Measurements from ENCODE around the gene PRKCH.
A peak's percentile ranks its signal among the peaks of the same experiment; 100 is the strongest.

Gene PRKCH

DNA sequence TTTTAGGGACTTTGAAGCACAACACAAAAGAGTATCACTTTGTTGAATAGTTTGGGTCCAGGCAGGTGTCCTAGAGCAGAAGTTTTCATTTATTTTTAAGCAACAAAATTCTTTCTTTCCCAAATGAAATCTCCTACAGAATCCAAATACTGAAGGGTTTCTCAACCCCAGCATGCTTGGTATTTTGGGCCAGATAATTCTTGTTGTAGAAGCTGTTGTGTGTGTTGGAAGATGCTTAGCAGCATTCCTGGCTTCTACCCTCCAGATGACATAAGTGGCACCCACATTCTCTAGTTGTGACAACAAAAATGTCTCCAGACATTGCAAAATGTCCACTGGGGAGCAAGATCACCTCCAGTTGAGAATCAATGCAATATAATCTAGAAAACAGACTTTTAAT, 97.8 kb downstream of the PRKCH start:
- no peak overlapping the region for H2BK5ac ChIP-seq (ENCODE audit: low read depth, low read length, poor library complexity, severe bottlenecking)
- no peak overlapping the region for H4K91ac ChIP-seq (ENCODE audit: low read length)
- no peak overlapping the region for H3K4ac ChIP-seq (ENCODE audit: low read depth in 1 of 2, low read length in 2 of 2)
- H4K8ac ChIP-seq (ENCODE audit: low read length) = no peak overlapping the region
- H3K14ac ChIP-seq (ENCODE audit: low read length in 2 of 2) = no peak overlapping the region
- H3K23ac ChIP-seq (ENCODE audit: low read length in 2 of 2) = no peak overlapping the region
- H2BK15ac ChIP-seq (ENCODE audit: low read depth, poor library complexity, severe bottlenecking) = no peak overlapping the region
- no peak overlapping the region for H3K27ac ChIP-seq (ENCODE audit: low read length, poor library complexity, severe bottlenecking)
- no peak overlapping the region for H3K4me3 ChIP-seq (ENCODE audit: insufficient read depth in 1 of 2, low read depth in 1 of 2, low read length in 2 of 2)
- H3K4me2 ChIP-seq (ENCODE audit: low read length, poor library complexity, severe bottlenecking) = no peak overlapping the region
- no peak overlapping the region for H2BK120ac ChIP-seq (ENCODE audit: low read depth, low read length)
- H3K36me3 ChIP-seq (ENCODE audit: control insufficient read depth in 1 of 2, insufficient read depth in 2 of 2, low read depth in 1 of 2, low read length in 2 of 2) = no peaks in the 10 kb centered on the region
- no peak overlapping the region for H2AK5ac ChIP-seq (ENCODE audit: low read length, severe bottlenecking)
- H3K9ac ChIP-seq (ENCODE audit: low read length) = no peak overlapping the region
- DNase-seq = no peak
- no peak overlapping the region for H2AFZ ChIP-seq (ENCODE audit: low read depth, low read length)
- peaks cover 4% of the 10 kb centered on the region for H3K4me1 ChIP-seq (ENCODE audit: control insufficient read depth, insufficient read depth, low read depth, low read length)
- peaks cover 0 to 22% of the 10 kb centered on the region in 2 experiments for H3K27me3 ChIP-seq (ENCODE audit: control insufficient read depth in 1 of 2, insufficient read depth in 1 of 2, low read length in 2 of 2)
- no peak overlapping the region for H3K18ac ChIP-seq (ENCODE audit: low read depth in 1 of 2, low read length in 2 of 2)
- no peaks in the 10 kb centered on the region for H3K79me1 ChIP-seq (replicated peaks; ENCODE audit: low read length, poor library complexity, severe bottlenecking)
- no peak overlapping the region for H2BK12ac ChIP-seq (ENCODE audit: low read length in 2 of 2)
- no peaks in the 10 kb centered on the region for H3K9me3 ChIP-seq (ENCODE audit: control insufficient read depth, low read length)

DNA sequence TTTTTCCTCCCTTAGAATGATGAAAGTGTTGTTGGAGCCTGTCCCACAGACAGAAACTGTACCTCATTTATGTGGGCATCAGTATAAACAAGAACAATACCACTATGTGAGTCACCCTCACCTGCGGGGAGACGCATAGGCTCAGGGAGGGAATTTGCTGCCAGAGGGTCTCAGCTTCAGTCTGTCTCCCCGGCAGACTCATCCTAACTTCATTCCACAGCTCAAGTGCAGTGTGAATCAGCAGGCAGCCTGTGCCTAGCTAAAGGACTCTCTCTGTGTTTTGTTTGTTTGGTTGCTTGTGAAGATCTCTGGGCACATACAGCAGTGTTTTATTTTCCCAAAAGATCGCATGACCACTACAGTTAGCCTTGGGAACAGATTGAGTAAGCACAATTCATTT, 98.9 kb downstream of the PRKCH start:
- peaks cover 4% of the 10 kb centered on the region for H3K4me1 ChIP-seq (ENCODE audit: control insufficient read depth, insufficient read depth, low read depth, low read length)
- H3K9me3 ChIP-seq (ENCODE audit: control insufficient read depth, low read length) = no peaks in the 10 kb centered on the region
- H3K14ac ChIP-seq (ENCODE audit: low read length in 2 of 2) = no peak overlapping the region
- H3K4ac ChIP-seq (ENCODE audit: low read depth in 1 of 2, low read length in 2 of 2) = no peak overlapping the region
- no peak for DNase-seq
- WGBS = 58% methylated on average over 4 of the region's 4 CpGs
- no peak overlapping the region for H3K18ac ChIP-seq (ENCODE audit: low read depth in 1 of 2, low read length in 2 of 2)
- no peaks in the 10 kb centered on the region for H3K36me3 ChIP-seq (ENCODE audit: control insufficient read depth in 1 of 2, insufficient read depth in 2 of 2, low read depth in 1 of 2, low read length in 2 of 2)
- no peak overlapping the region for H3K4me2 ChIP-seq (ENCODE audit: low read length, poor library complexity, severe bottlenecking)
- no peak overlapping the region for H2AFZ ChIP-seq (ENCODE audit: low read depth, low read length)
- no peak overlapping the region for H3K27ac ChIP-seq (ENCODE audit: low read length, poor library complexity, severe bottlenecking)
- no peak overlapping the region for H4K8ac ChIP-seq (ENCODE audit: low read length)
- peaks cover 0 to 14% of the 10 kb centered on the region in 2 experiments for H3K27me3 ChIP-seq (ENCODE audit: control insufficient read depth in 1 of 2, insufficient read depth in 1 of 2, low read length in 2 of 2)
- H2BK12ac ChIP-seq (ENCODE audit: low read length in 2 of 2) = no peak overlapping the region
- no peak overlapping the region for H2AK5ac ChIP-seq (ENCODE audit: low read length, severe bottlenecking)
- no peak overlapping the region for H3K4me3 ChIP-seq (ENCODE audit: insufficient read depth in 1 of 2, low read depth in 1 of 2, low read length in 2 of 2)
- H3K79me1 ChIP-seq (replicated peaks; ENCODE audit: low read length, poor library complexity, severe bottlenecking) = no peaks in the 10 kb centered on the region
- H2BK5ac ChIP-seq (ENCODE audit: low read depth, low read length, poor library complexity, severe bottlenecking) = no peak overlapping the region
- peak overlapping the region; percentile 47 for H4K91ac ChIP-seq (ENCODE audit: low read length)
- no peak overlapping the region for H2BK15ac ChIP-seq (ENCODE audit: low read depth, poor library complexity, severe bottlenecking)
- H3K23ac ChIP-seq (ENCODE audit: low read length in 2 of 2) = no peak overlapping the region
- no peak overlapping the region for H3K9ac ChIP-seq (ENCODE audit: low read length)
- H2BK120ac ChIP-seq (ENCODE audit: low read depth, low read length) = no peak overlapping the region

DNA sequence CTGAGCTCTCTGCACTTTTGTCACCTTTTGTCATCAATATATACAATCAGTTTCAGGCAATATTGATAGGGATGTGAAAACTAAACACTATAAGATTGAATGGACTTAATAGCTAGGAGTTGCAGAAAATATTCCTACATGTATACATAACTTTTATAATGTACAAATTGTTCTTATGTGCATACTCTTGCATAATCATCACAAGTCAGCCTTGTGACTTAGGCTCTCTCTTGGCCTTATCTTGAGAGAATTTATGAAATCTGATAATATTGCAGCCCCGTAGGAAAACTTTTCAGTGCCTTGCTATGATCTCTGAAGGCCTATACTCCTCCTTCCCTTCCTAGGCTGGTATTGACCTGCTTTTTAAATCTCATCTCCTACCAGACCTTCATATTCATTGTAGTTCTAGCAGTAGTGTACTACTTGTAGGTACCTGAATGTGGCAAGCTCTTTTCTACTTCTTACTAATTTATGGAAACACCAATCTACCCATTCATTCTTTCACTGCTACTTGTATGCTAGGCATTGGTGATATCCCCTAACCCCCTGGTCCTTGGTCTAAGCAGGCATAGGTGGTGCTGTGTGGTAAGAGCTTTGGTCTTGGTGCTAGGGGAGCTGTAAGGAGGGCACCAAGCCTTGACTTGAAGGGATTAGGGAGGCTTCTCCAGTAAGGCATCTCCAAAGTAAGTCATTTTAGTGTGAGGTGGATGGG, 100.0 kb downstream of the PRKCH start:
- Histone ChIP-seq H2BK15ac (ENCODE audit: low read depth, poor library complexity, severe bottlenecking) (no peak overlapping the region), H3K4me1 (ENCODE audit: control insufficient read depth, insufficient read depth, low read depth, low read length) (peaks cover 4% of the 10 kb centered on the region), H2BK120ac (ENCODE audit: low read depth, low read length) (no peak overlapping the region), H3K14ac (ENCODE audit: low read length in 2 of 2) (no peak overlapping the region), H3K36me3 (ENCODE audit: control insufficient read depth in 1 of 2, insufficient read depth in 2 of 2, low read depth in 1 of 2, low read length in 2 of 2) (no peaks in the 10 kb centered on the region), H3K27me3 (ENCODE audit: control insufficient read depth in 1 of 2, insufficient read depth in 1 of 2, low read length in 2 of 2) (peaks cover 0 to 14% of the 10 kb centered on the region in 2 experiments), H3K23ac (ENCODE audit: low read length in 2 of 2) (no peak overlapping the region), H3K4ac (ENCODE audit: low read depth in 1 of 2, low read length in 2 of 2) (no peak overlapping the region), H2AFZ (ENCODE audit: low read depth, low read length) (no peak overlapping the region), H4K91ac (ENCODE audit: low read length) (no peak overlapping the region), H3K4me2 (ENCODE audit: low read length, poor library complexity, severe bottlenecking) (no peak overlapping the region), H4K8ac (ENCODE audit: low read length) (no peak overlapping the region), H2AK5ac (ENCODE audit: low read length, severe bottlenecking) (no peak overlapping the region), H2BK5ac (ENCODE audit: low read depth, low read length, poor library complexity, severe bottlenecking) (no peak overlapping the region), H3K9ac (ENCODE audit: low read length) (no peak overlapping the region), H3K4me3 (ENCODE audit: insufficient read depth in 1 of 2, low read depth in 1 of 2, low read length in 2 of 2) (no peak overlapping the region), H3K27ac (ENCODE audit: low read length, poor library complexity, severe bottlenecking) (no peak overlapping the region), H3K9me3 (ENCODE audit: control insufficient read depth, low read length) (no peaks in the 10 kb centered on the region), H3K79me1 (replicated peaks; ENCODE audit: low read length, poor library complexity, severe bottlenecking) (no peaks in the 10 kb centered on the region), H3K18ac (ENCODE audit: low read depth in 1 of 2, low read length in 2 of 2) (no peak overlapping the region), H2BK12ac (ENCODE audit: low read length in 2 of 2) (no peak overlapping the region)
- no peak for DNase-seq
- WGBS = 67% methylated on average over 1 of the region's 1 CpG

DNA sequence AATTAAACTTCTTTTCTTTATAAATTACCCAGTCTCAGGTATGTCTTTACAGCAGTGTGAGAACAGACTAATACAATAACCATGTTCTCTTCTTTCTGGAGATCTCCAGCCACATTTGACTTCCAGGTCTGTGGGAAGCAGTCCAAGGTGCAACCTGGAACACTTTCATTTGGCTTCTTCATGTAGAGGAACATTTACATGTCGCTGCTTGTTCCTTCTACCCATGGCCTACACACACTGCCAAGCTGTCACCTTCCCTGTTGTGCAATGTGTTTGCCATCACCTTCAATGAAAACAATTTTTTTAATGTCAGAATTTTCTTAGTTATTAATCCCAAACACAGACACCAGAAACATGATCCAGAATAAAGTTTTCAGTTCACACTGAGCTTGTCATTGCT, 104.7 kb downstream of the PRKCH start:
- no peak overlapping the region for H3K9ac ChIP-seq (ENCODE audit: low read length)
- H4K8ac ChIP-seq (ENCODE audit: low read length) = no peak overlapping the region
- no peak overlapping the region for H3K4me3 ChIP-seq (ENCODE audit: insufficient read depth in 1 of 2, low read depth in 1 of 2, low read length in 2 of 2)
- H4K91ac ChIP-seq (ENCODE audit: low read length) = no peak overlapping the region
- peaks cover 0 to 9% of the 10 kb centered on the region in 2 experiments for H3K27me3 ChIP-seq (ENCODE audit: control insufficient read depth in 1 of 2, insufficient read depth in 1 of 2, low read length in 2 of 2)
- H3K4me2 ChIP-seq (ENCODE audit: low read length, poor library complexity, severe bottlenecking) = no peak overlapping the region
- H2BK5ac ChIP-seq (ENCODE audit: low read depth, low read length, poor library complexity, severe bottlenecking) = no peak overlapping the region
- H3K14ac ChIP-seq (ENCODE audit: low read length in 2 of 2) = no peak overlapping the region
- no peak for DNase-seq
- no peaks in the 10 kb centered on the region for H3K79me1 ChIP-seq (replicated peaks; ENCODE audit: low read length, poor library complexity, severe bottlenecking)
- H3K27ac ChIP-seq (ENCODE audit: low read length, poor library complexity, severe bottlenecking) = no peak overlapping the region
- no peak overlapping the region for H3K18ac ChIP-seq (ENCODE audit: low read depth in 1 of 2, low read length in 2 of 2)
- H3K36me3 ChIP-seq (ENCODE audit: control insufficient read depth in 1 of 2, insufficient read depth in 2 of 2, low read depth in 1 of 2, low read length in 2 of 2) = no peaks in the 10 kb centered on the region
- H2AK5ac ChIP-seq (ENCODE audit: low read length, severe bottlenecking) = no peak overlapping the region
- H3K9me3 ChIP-seq (ENCODE audit: control insufficient read depth, low read length) = no peaks in the 10 kb centered on the region
- H3K4ac ChIP-seq (ENCODE audit: low read depth in 1 of 2, low read length in 2 of 2) = no peak overlapping the region
- H2BK120ac ChIP-seq (ENCODE audit: low read depth, low read length) = no peak overlapping the region
- H3K23ac ChIP-seq (ENCODE audit: low read length in 2 of 2) = no peak overlapping the region
- no peak overlapping the region for H2BK12ac ChIP-seq (ENCODE audit: low read length in 2 of 2)
- no peak overlapping the region for H2BK15ac ChIP-seq (ENCODE audit: low read depth, poor library complexity, severe bottlenecking)
- WGBS = 94% methylated on average over 1 of the region's 1 CpG
- no peaks in the 10 kb centered on the region for H3K4me1 ChIP-seq (ENCODE audit: control insufficient read depth, insufficient read depth, low read depth, low read length)
- H2AFZ ChIP-seq (ENCODE audit: low read depth, low read length) = no peak overlapping the region

Data from mesenchymal stem cell (in vitro differentiated cells and primary cell).